Measurements from ENCODE around the gene CEND1. TPM values are rescaled to one million over a fixed set of nuclear protein-coding genes. Genes with fewer than 3 reads are reported as not detected.

The CEND1 gene
- total and polyA plus RNA-seq, 2 donors (not counting 3 experiments of a cell fraction or from before 2014, with no cell fraction given), result 0.15 to 0.40 TPM

DNA sequence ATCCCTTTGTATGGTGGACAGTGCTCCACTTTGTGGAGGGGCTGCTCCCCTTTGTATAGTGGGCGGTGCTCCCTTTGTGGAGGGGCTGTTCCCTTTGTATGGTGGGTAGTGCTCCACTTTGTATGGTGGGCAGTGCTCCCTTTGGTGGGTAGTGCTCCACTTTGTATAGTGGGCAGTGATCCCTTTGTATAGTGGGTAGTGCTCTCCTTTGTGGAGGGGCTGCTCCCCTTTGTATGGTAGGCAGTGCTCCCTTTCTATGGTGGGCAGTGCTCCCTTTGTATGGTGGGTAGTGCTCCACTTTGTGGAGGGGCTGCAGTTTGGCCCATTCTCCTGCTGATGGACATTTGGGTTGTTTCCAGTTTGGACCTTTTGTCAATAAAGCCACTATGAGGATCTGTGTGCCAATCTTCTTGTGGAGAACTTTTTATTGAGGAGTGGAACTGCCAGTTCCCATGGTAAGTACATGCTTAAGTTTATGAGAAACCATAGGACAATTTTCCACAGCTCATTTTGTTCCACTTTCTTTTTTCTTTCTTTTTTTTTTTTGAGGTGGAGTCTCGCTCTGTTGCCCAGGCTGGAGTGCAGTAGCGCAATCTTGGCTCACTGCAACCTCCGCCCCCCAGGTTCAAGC, 47.2 kb downstream of the CEND1 start:
- Histone ChIP-seq H3K4me2 (ENCODE audit: insufficient read depth, low read length) (no peak overlapping the region), H3K27ac (ENCODE audit: insufficient read depth, low read depth, low read length) (no peak overlapping the region), H2AFZ (ENCODE audit: low read depth, low read length) (no peak overlapping the region), H3K27me3 (ENCODE audit: control insufficient read depth in 2 of 2, insufficient read depth in 2 of 2, low read length in 2 of 2) (no peaks in the 10 kb centered on the region), H3K9ac (replicated peaks; ENCODE audit: extremely low read depth, insufficient read depth, low read length) (no peak overlapping the region), H3K9me1 (replicated peaks; ENCODE audit: control insufficient read depth, extremely low read depth, insufficient read depth, low read length) (no peaks in the 10 kb centered on the region), H3K9me3 (replicated peaks; ENCODE audit: control insufficient read depth, insufficient read depth, low read length) (no peaks in the 10 kb centered on the region), H3K36me3 (ENCODE audit: control insufficient read depth in 2 of 2, extremely low read depth in 1 of 2, insufficient read depth in 2 of 2, low read length in 2 of 2) (no peaks in the 10 kb centered on the region), H3K4me1 (ENCODE audit: control insufficient read depth, extremely low read depth, insufficient read depth, low read length) (peaks cover 5% of the 10 kb centered on the region), H3K4me3 (replicated peaks in 1 of 3; ENCODE audit: insufficient read depth in 1 of 3, low read depth in 1 of 3, low read length in 3 of 3) (no peak overlapping the region), H4K20me1 (replicated peaks; ENCODE audit: control insufficient read depth, extremely low read depth, insufficient read depth, low read length) (no peaks in the 10 kb centered on the region), H3K79me2 (ENCODE audit: control insufficient read depth, insufficient read depth, low read length) (peaks cover 5% of the 10 kb centered on the region)
- FAIRE-seq (no peak), DNase-seq (ENCODE audit: low read depth, low spot score) (no peak)
- TF ChIP-seq POLR2A (IDR thresholded peaks at IDR 0.05; ENCODE audit: low read depth, low read length) (no peak), EZH2 (IDR thresholded peaks at IDR 0.05; ENCODE audit: borderline replicate concordance, low read depth, low read length, severe bottlenecking) (no peak)
- TF ChIP-seq, protein P1, sequence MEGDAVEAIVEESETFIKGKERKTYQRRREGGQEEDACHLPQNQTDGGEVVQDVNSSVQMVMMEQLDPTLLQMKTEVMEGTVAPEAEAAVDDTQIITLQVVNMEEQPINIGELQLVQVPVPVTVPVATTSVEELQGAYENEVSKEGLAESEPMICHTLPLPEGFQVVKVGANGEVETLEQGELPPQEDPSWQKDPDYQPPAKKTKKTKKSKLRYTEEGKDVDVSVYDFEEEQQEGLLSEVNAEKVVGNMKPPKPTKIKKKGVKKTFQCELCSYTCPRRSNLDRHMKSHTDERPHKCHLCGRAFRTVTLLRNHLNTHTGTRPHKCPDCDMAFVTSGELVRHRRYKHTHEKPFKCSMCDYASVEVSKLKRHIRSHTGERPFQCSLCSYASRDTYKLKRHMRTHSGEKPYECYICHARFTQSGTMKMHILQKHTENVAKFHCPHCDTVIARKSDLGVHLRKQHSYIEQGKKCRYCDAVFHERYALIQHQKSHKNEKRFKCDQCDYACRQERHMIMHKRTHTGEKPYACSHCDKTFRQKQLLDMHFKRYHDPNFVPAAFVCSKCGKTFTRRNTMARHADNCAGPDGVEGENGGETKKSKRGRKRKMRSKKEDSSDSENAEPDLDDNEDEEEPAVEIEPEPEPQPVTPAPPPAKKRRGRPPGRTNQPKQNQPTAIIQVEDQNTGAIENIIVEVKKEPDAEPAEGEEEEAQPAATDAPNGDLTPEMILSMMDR (IDR thresholded peaks at IDR 0.05; ENCODE audit: extremely low read depth in 1 of 2, insufficient read depth in 1 of 2, low read depth in 1 of 2, low read length in 2 of 2), result no peak
- POLR2A ChIA-PET, result interaction anchor here (0.6 kb wide), 1 partner anchor 293 kb away, joined by 3 read pairs; the partner anchor contains the start of gene PTDSS2
- BruUV-seq (replicated peaks), result no TSS peak
- CTCF ChIA-PET, result interaction anchor here (1.9 kb wide), 1 partner anchor 19 kb away, joined by 5 read pairs; no protein-coding TSS in a partner anchor
- dilution Hi-C loops (cut with MboI; ENCODE audit: extremely low pct_ligation_motif_present, low sequenced_read_pairs) (no loop called here), intact Hi-C loops (cut with micrococcal nuclease) (no loop called here)

- H3K4me3 ChIP-seq (replicated peaks in 1 of 3; ENCODE audit: insufficient read depth in 1 of 3, low read depth in 1 of 3, low read length in 3 of 3), result no peak overlapping the region
- no TSS peak for BruUV-seq (replicated peaks)
- ChIA-PET CTCF (no interaction called here), POLR2A (no interaction called here)
- no peak overlapping the region for H3K9ac ChIP-seq (replicated peaks; ENCODE audit: extremely low read depth, insufficient read depth, low read length)
- no peak overlapping the region for H2AFZ ChIP-seq (ENCODE audit: low read depth, low read length)
- no peaks in the 10 kb centered on the region for H3K27me3 ChIP-seq (ENCODE audit: control insufficient read depth in 2 of 2, insufficient read depth in 2 of 2, low read length in 2 of 2)
- no peaks in the 10 kb centered on the region for H4K20me1 ChIP-seq (replicated peaks; ENCODE audit: control insufficient read depth, extremely low read depth, insufficient read depth, low read length)
- H3K36me3 ChIP-seq (ENCODE audit: control insufficient read depth in 2 of 2, extremely low read depth in 1 of 2, insufficient read depth in 2 of 2, low read length in 2 of 2), result no peaks in the 10 kb centered on the region
- H3K4me2 ChIP-seq (ENCODE audit: insufficient read depth, low read length), result no peak overlapping the region
- H3K4me1 ChIP-seq (ENCODE audit: control insufficient read depth, extremely low read depth, insufficient read depth, low read length), result peaks cover 5% of the 10 kb centered on the region
- no peak overlapping the region for H3K27ac ChIP-seq (ENCODE audit: insufficient read depth, low read depth, low read length)
- no peaks in the 10 kb centered on the region for H3K9me3 ChIP-seq (replicated peaks; ENCODE audit: control insufficient read depth, insufficient read depth, low read length)
- no peaks in the 10 kb centered on the region for H3K9me1 ChIP-seq (replicated peaks; ENCODE audit: control insufficient read depth, extremely low read depth, insufficient read depth, low read length)
- TF ChIP-seq POLR2AphosphoS5 (IDR thresholded peaks at IDR 0.05; ENCODE audit: insufficient read depth, low read depth, low read length), result no peak
- no peak for TF ChIP-seq GATA2 (IDR thresholded peaks at IDR 0.05; ENCODE audit: insufficient read depth, insufficient read length, low read depth, low read length)
- no peak for TF ChIP-seq MYC (IDR thresholded peaks at IDR 0.05; ENCODE audit: low read depth, low read length)
- TF ChIP-seq, protein P1 (IDR thresholded peaks at IDR 0.05; ENCODE audit: extremely low read depth in 1 of 2, insufficient read depth in 1 of 2, low read depth in 1 of 2, low read length in 2 of 2), result no peak
- TF ChIP-seq FOS (IDR thresholded peaks at IDR 0.05; ENCODE audit: borderline replicate concordance, insufficient read depth, low read length), result no peak
- no peak for TF ChIP-seq JUN (IDR thresholded peaks at IDR 0.05; ENCODE audit: borderline replicate concordance, insufficient read depth, insufficient read length, low read depth)
- no peak for TF ChIP-seq EZH2 (IDR thresholded peaks at IDR 0.05; ENCODE audit: borderline replicate concordance, low read depth, low read length, severe bottlenecking)
- TF ChIP-seq POLR2A (IDR thresholded peaks at IDR 0.05; ENCODE audit: low read depth, low read length), result no peak
- TF ChIP-seq, protein P2, sequence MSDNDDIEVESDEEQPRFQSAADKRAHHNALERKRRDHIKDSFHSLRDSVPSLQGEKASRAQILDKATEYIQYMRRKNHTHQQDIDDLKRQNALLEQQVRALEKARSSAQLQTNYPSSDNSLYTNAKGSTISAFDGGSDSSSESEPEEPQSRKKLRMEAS (IDR thresholded peaks at IDR 0.05; ENCODE audit: insufficient read depth, insufficient read length), result no peak
- FAIRE-seq (no peak), DNase-seq (ENCODE audit: low read depth, low spot score) (no peak)
- dilution Hi-C loops (cut with MboI; ENCODE audit: extremely low pct_ligation_motif_present, low sequenced_read_pairs) (no loop called here), intact Hi-C loops (cut with micrococcal nuclease) (no loop called here)
- no peaks in the 10 kb centered on the region for H3K79me2 ChIP-seq (ENCODE audit: control insufficient read depth, insufficient read depth, low read length)
Observed at GRCh38 chr11:742156-742546, 47.7 kb downstream of the CEND1 start.
